H1 (cell line): Measurements from ENCODE around the gene YPEL2. TPM values are rescaled to one million over a fixed set of nuclear protein-coding genes. Genes with fewer than 3 reads are reported as not detected.

ENCODE experiments used
- CTCF ChIA-PET: fragments of 300-600 bp; sonication (Branson Sonifier 250); formaldehyde crosslinking; loops from one replicate; lab custom pipeline; 2021; ENCODE audit not compliant: partially characterized antibody; lab: Charles Lee
- POLR2A ChIA-PET: fragments of 300-600 bp; sonication (Branson Sonifier 250); formaldehyde crosslinking; loops from one replicate; lab custom pipeline; 2021; ENCODE audit warnings: inconsistent platforms; ENCODE audit not compliant: partially characterized antibody; lab: Charles Lee
- DNase-seq, 2 experiments: peaks; one replicate each; pipeline versions ENCODE4 v3.0.0 to v3.0.0-alpha.2; 2010 to 2022; ENCODE audit warnings: low spot score in 2 of 2, low read depth in 1 of 2, mixed read lengths in 1 of 2
- FAIRE-seq: peaks from 2 replicates; lab custom pipeline; 2011; peaks lifted over from hg19 to GRCh38; lab: Jason Lieb, UNC
- H2AFZ ChIP-seq: 2 replicates; pipeline ENCODE4 v1.8.1; 2012; ENCODE audit warnings: low read length, inconsistent platforms
- H2AK5ac ChIP-seq: 2 replicates; pipeline ENCODE4 v1.6.1; 2013; ENCODE audit warnings: low read depth, low read length
- H2BK120ac ChIP-seq: replicated peaks from 2 replicates; pipeline ENCODE3; 2013; ENCODE audit warnings: low read depth, low read length, inconsistent platforms
- H2BK12ac ChIP-seq: 2 replicates; pipeline ENCODE4 v1.6.1; 2013; ENCODE audit warnings: low read depth, low read length
- H2BK15ac ChIP-seq: 2 replicates; pipeline ENCODE4 v1.6.1; 2013; ENCODE audit warnings: low read length
- H2BK20ac ChIP-seq: 2 replicates; pipeline ENCODE4 v1.6.1; 2013; ENCODE audit warnings: low read length
- H2BK5ac ChIP-seq: 2 replicates; pipeline ENCODE4 v1.6.1; 2013; ENCODE audit warnings: low read depth, low read length
- H3K14ac ChIP-seq: 2 replicates; pipeline ENCODE4 v1.6.1; 2013; ENCODE audit warnings: inconsistent platforms; ENCODE audit not compliant: insufficient read length
- H3K18ac ChIP-seq: 2 replicates; pipeline ENCODE4 v1.6.1; 2013; ENCODE audit warnings: low read length; ENCODE audit errors: extremely low read depth
- H3K23ac ChIP-seq: 2 replicates; pipeline ENCODE4 v1.6.1; 2013; ENCODE audit warnings: inconsistent platforms; ENCODE audit not compliant: insufficient read length
- H3K23me2 ChIP-seq: 2 replicates; pipeline ENCODE4 v1.6.1; 2013; ENCODE audit warnings: low read depth, low read length
- H3K27ac ChIP-seq: 2 replicates; pipeline ENCODE4 v1.6.1; 2011; ENCODE audit warnings: low read depth, low read length, inconsistent platforms
- H3K27me3 ChIP-seq, 4 experiments: replicated peaks in 1 of 4; 1 replicate in 1 of 4; 2 replicates in 3 of 4; pipeline versions ENCODE4 v1.6.1 to v1.8.1; 2011 to 2013; ENCODE audit warnings: low read length in 3 of 4, mild to moderate bottlenecking in 3 of 4, inconsistent platforms in 2 of 4, mixed read lengths in 2 of 4, moderate library complexity in 1 of 4; ENCODE audit not compliant: control insufficient read depth in 3 of 4, insufficient read depth in 3 of 4; ENCODE audit errors: extremely low read depth in 1 of 4
- H3K36me3 ChIP-seq, 4 experiments: 2 replicates each; pipeline versions ENCODE4 v1.6.1 to v1.8.1; 2011 to 2013; ENCODE audit warnings: mild to moderate bottlenecking in 4 of 4, low read length in 3 of 4, moderate library complexity in 2 of 4, control low read depth in 1 of 4, inconsistent platforms in 1 of 4; ENCODE audit not compliant: insufficient read depth in 4 of 4, control insufficient read depth in 2 of 4
- H3K4ac ChIP-seq: replicated peaks from 2 replicates; pipeline ENCODE3; 2013; ENCODE audit warnings: low read length, low read depth, mixed read lengths, inconsistent platforms; ENCODE audit not compliant: insufficient read length
- H3K4me1 ChIP-seq, 4 experiments: replicated peaks in 1 of 4; 1 replicate in 1 of 4; 2 replicates in 3 of 4; pipeline versions ENCODE4 v1.6.1 to v1.8.1; 2011 to 2013; ENCODE audit warnings: low read length in 3 of 4, inconsistent platforms in 2 of 4, mixed read lengths in 1 of 4; ENCODE audit not compliant: insufficient read depth in 4 of 4, control insufficient read depth in 3 of 4
- H3K4me2 ChIP-seq, 2 experiments: 2 replicates each; pipeline versions ENCODE4 v1.6.1 to v1.8.1; 2011 to 2013; ENCODE audit warnings: low read depth in 2 of 2, low read length in 2 of 2, control low read depth in 1 of 2, inconsistent platforms in 1 of 2, mild to moderate bottlenecking in 1 of 2; ENCODE audit not compliant: insufficient read depth in 1 of 2
- H3K4me3 ChIP-seq, 4 experiments: fragments of 200-600, 300-600 bp in 1 of 4; sonication (generic), shearing (Covaris generic), sonication (Bioruptor Twin) in 1 of 4; 2 replicates each; pipeline versions ENCODE4 v1.5.1 to v1.8.1; 2011 to 2016; ENCODE audit warnings: low read length in 4 of 4, low read depth in 3 of 4, control low read depth in 2 of 4, inconsistent platforms in 2 of 4, mild to moderate bottlenecking in 2 of 4, mixed read lengths in 1 of 4, moderate library complexity in 1 of 4; ENCODE audit not compliant: insufficient read depth in 2 of 4; ENCODE audit errors: extremely low read depth in 1 of 4
- H3K56ac ChIP-seq: replicated peaks from 2 replicates; pipeline ENCODE3; 2013; ENCODE audit warnings: low read depth, mild to moderate bottlenecking, mixed read lengths, low read length, inconsistent platforms; ENCODE audit not compliant: insufficient read length
- H3K79me1 ChIP-seq: 2 replicates; pipeline ENCODE4 v1.6.1; 2013; ENCODE audit warnings: low read depth, low read length, control low read depth
- H3K79me2 ChIP-seq, 2 experiments: 2 replicates each; pipeline versions ENCODE4 v1.6.1 to v1.8.1; 2012 to 2013; ENCODE audit warnings: low read length in 2 of 2, mild to moderate bottlenecking in 2 of 2, inconsistent platforms in 1 of 2; ENCODE audit not compliant: insufficient read depth in 2 of 2, control insufficient read depth in 1 of 2
- H3K9ac ChIP-seq, 4 experiments: replicated peaks in 1 of 4; 1 replicate in 1 of 4; 2 replicates in 3 of 4; pipeline versions ENCODE4 v1.6.1 to v1.8.1; 2011 to 2013; ENCODE audit warnings: low read depth in 3 of 4, low read length in 3 of 4, control low read depth in 2 of 4, mild to moderate bottlenecking in 2 of 4, moderate library complexity in 2 of 4, inconsistent platforms in 1 of 4; ENCODE audit errors: extremely low read depth in 1 of 4
- H3K9me3 ChIP-seq, 2 experiments: 2 replicates each; pipeline versions ENCODE4 v1.6.1 to v1.8.1; 2012 to 2013; ENCODE audit warnings: mild to moderate bottlenecking in 2 of 2, moderate library complexity in 2 of 2, control low read depth in 1 of 2, inconsistent platforms in 1 of 2, low read depth in 1 of 2, low read length in 1 of 2, mixed read lengths in 1 of 2; ENCODE audit not compliant: insufficient read depth in 2 of 2
- H4K20me1 ChIP-seq, 2 experiments: replicated peaks in 1 of 2; 2 replicates each; pipeline versions ENCODE3 to v1.8.1; 2011 to 2013; ENCODE audit warnings: inconsistent platforms in 2 of 2, low read length in 2 of 2, mild to moderate bottlenecking in 1 of 2; ENCODE audit not compliant: insufficient read depth in 2 of 2, control insufficient read depth in 1 of 2
- H4K5ac ChIP-seq: 2 replicates; pipeline ENCODE4 v1.6.1; 2013; ENCODE audit warnings: low read length, low read depth, mixed read lengths, inconsistent platforms; ENCODE audit not compliant: insufficient read length
- H4K8ac ChIP-seq: 2 replicates; pipeline ENCODE4 v1.8.0; 2013; ENCODE audit warnings: mild to moderate bottlenecking, moderate library complexity, low read length, inconsistent platforms; ENCODE audit not compliant: insufficient read depth; ENCODE audit errors: extremely low read depth
- H4K91ac ChIP-seq: replicated peaks from 2 replicates; pipeline ENCODE3; 2013; ENCODE audit warnings: low read length, mixed read lengths, inconsistent platforms; ENCODE audit not compliant: insufficient read length
- BACH1 ChIP-seq: IDR thresholded peaks from 2 replicates; pipeline ENCODE4 v1.6.1; 2012; ENCODE audit warnings: low read length, improper control_type of control experiment
- CBX8 ChIP-seq: fragments of 300-800, 300-1000 bp; sonication (generic); IDR thresholded peaks from 2 replicates; pipeline ENCODE4 v1.7.1; 2016; ENCODE audit warnings: low read depth, low read length, borderline replicate concordance
- GABPA ChIP-seq: IDR thresholded peaks from 2 replicates; pipeline ENCODE4 v1.6.1; 2011; ENCODE audit warnings: mild to moderate bottlenecking, low read length, moderate library complexity, borderline replicate concordance; ENCODE audit not compliant: insufficient read depth
- GTF2F1 ChIP-seq: IDR thresholded peaks from 2 replicates; pipeline ENCODE4 v1.6.1; 2012; ENCODE audit warnings: low read depth, low read length, improper control_type of control experiment, borderline replicate concordance
- NANOG ChIP-seq: IDR thresholded peaks from 2 replicates; pipeline ENCODE4 v1.6.1; 2011; ENCODE audit warnings: low read length, low read depth, mild to moderate bottlenecking, inconsistent platforms; ENCODE audit not compliant: insufficient read depth, poor library complexity, severe bottlenecking
- NRF1 ChIP-seq: IDR thresholded peaks from 2 replicates; pipeline ENCODE4 v1.6.1; 2011; ENCODE audit warnings: mild to moderate bottlenecking, low read depth, low read length, improper control_type of control experiment
- POU5F1 ChIP-seq: IDR thresholded peaks from 2 replicates; pipeline ENCODE4 v1.6.1; 2011; ENCODE audit warnings: low read depth, mild to moderate bottlenecking, low read length, moderate library complexity
- RAD21 ChIP-seq, 2 experiments: IDR thresholded peaks in 1 of 2; conservative IDR thresholded peaks in 1 of 2; 2 replicates each; pipeline ENCODE4 v1.6.1; 2011; ENCODE audit warnings: low read depth in 2 of 2, low read length in 2 of 2, improper control_type of control experiment in 1 of 2, inconsistent platforms in 1 of 2, mild to moderate bottlenecking in 1 of 2, moderate library complexity in 1 of 2
- RXRA ChIP-seq: IDR thresholded peaks from 2 replicates; pipeline ENCODE4 v1.6.1; 2011; ENCODE audit warnings: low read depth, mild to moderate bottlenecking, low read length, moderate library complexity; ENCODE audit not compliant: insufficient read depth
- SP1 ChIP-seq: IDR thresholded peaks from 2 replicates; pipeline ENCODE4 v1.6.1; 2011; ENCODE audit warnings: low read depth, low read length
- SP4 ChIP-seq: IDR thresholded peaks from 2 replicates; pipeline ENCODE4 v1.6.1; 2012; ENCODE audit warnings: low read length, inconsistent platforms
- WGBS, 2 experiments: shearing (Covaris generic) in 1 of 2; methylation state at CpG; one replicate each; pipeline versions ENCODE4 v1.1.6 to v1.1.7; 2013 to 2015; ENCODE audit warnings: low lambda C conversion rate in 2 of 2, mixed read lengths in 2 of 2, inconsistent platforms in 1 of 2, low coverage in 1 of 2, missing lambda C conversion rate in 1 of 2; ENCODE audit not compliant: insufficient replicate concordance in 2 of 2, insufficient coverage in 1 of 2, insufficient read length in 1 of 2; ENCODE audit errors: extremely low coverage in 1 of 2, missing lambda C conversion rate in 1 of 2; 5-methylcytosine and 5-hydroxymethylcytosine counted together
- polyA plus RNA-seq, 7 experiments: library from polyadenylated mRNA; depleted of rRNA in 3 of 7; stranded (reverse) in 5 of 7; unstranded in 2 of 7; fragments of >200 nt in 5 of 7; fragments of 200-250 nt in 2 of 7; gene quantifications; 1 replicate in 5 of 7; 2 replicates in 1 of 7; 4 replicates in 1 of 7; pipeline versions ENCODE4 v1.2.1 to v1.2.3, GENCODE V29; 2011 to 2013; ENCODE audit warnings: missing spikeins in 2 of 7, mixed read lengths in 2 of 7
- total RNA-seq: library from RNA; stranded (reverse); fragmentation: NEBNext Ultra II Directional; extraction: Animal tissue kit (Norgen Biotek cat#: 25700); gene quantifications from 2 replicates; pipeline ENCODE4 v1.2.1, GENCODE V29; 2021

Gene YPEL2
- total and polyA plus RNA-seq, 2 of the 8 experiments (the other 6 are each of a cell fraction or from before 2014, with no cell fraction given), result 1.6 to 3.5 TPM

- Histone ChIP-seq H2BK15ac (no peak overlapping the region), H3K36me3 (no peaks in the 10 kb centered on the region), H2BK120ac (no peak overlapping the region), H4K20me1 (no peaks in the 10 kb centered on the region), H3K23ac (no peak overlapping the region), H3K4me2 (no peak overlapping the region), H4K91ac (no peak overlapping the region), H3K4ac (no peak overlapping the region), H2AK5ac (no peak overlapping the region), H3K18ac (no peak overlapping the region)
- no peak for FAIRE-seq
- TF ChIP-seq SP1 (no peak), SP4 (no peak), POU5F1 (no peak), GABPA (no peak), NRF1 (no peak), NANOG (no peak), RAD21 (IDR thresholded peaks at IDR 0.05 in 1 of 2, conservative IDR thresholded peaks at IDR 0.05 in 1 of 2; ENCODE audit: low read depth in 2 of 2, low read length in 2 of 2) (no peak), RXRA (no peak), BACH1 (no peak), GTF2F1 (no peak), CBX8 (no peak)
- TF ChIP-seq, all 59 proteins: peak for 0
- WGBS, 2 experiments, result 83% methylated on average over 2 of the region's 2 CpGs; no CpG with 5 or more reads in 1 of the 2 experiments
- H3K27me3 ChIP-seq, result no peaks in the 10 kb centered on the region
- H3K9ac ChIP-seq, result no peak overlapping the region
- H3K79me1 ChIP-seq, result no peaks in the 10 kb centered on the region
- H3K14ac ChIP-seq, result no peak overlapping the region
- no peak overlapping the region for H3K4me3 ChIP-seq
- no peaks in the 10 kb centered on the region for H3K79me2 ChIP-seq
- no peak overlapping the region for H2BK12ac ChIP-seq
- H3K4me1 ChIP-seq, result no peaks in the 10 kb centered on the region
- H3K9me3 ChIP-seq, result no peaks in the 10 kb centered on the region
- no peak overlapping the region for H3K56ac ChIP-seq
- H3K27ac ChIP-seq, result no peak overlapping the region
- H2AFZ ChIP-seq, result no peak overlapping the region
- no peak overlapping the region for H4K8ac ChIP-seq
- no peak for DNase-seq
- H2BK5ac ChIP-seq, result no peak overlapping the region
- H4K5ac ChIP-seq, result no peak overlapping the region
- no peak overlapping the region for H2BK20ac ChIP-seq
- POLR2A ChIA-PET, result no interaction called here
- H3K23me2 ChIP-seq, result no peaks in the 10 kb centered on the region
- CTCF ChIA-PET, result no interaction called here
Measured at GRCh38 chr17:59296190-59296589, 35.3 kb upstream of the YPEL2 start.
